ENCODE data around the gene EPB41L5.
A peak's percentile ranks its signal among the peaks of the same experiment; 100 is the strongest.
"Not testable (repeated sequence)": the region's sequence is repeated elsewhere in the genome, so short reads cannot be mapped to it uniquely, and the experiment has no call there.

Gene EPB41L5

GRCh38 chr2:120103723-120104467, 91.0 kb downstream of the EPB41L5 start:
- peak; percentile 71 for DNase-seq

- DNase-seq = no peak
These were observed 91.9 kb downstream of the EPB41L5 start for GRCh38 chr2:120104772-120105171.

DNA sequence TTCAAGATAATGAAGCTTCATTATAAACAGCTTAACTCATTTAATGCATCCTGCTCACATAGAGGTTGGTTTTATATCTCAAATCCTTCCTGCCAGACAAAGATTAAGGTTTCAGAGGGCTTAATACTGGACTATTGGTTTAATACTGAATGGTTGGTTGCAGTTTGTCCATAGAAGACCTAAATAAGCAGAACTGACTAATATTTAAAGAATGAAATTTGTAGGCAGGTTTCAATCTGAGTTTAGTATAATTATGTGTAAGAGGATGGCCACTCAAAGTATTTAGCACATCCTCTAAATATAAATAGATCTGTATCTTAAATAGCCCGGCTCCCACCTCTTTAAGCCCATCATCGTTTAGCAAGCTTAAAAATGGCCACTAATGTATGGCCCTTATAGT, 92.5 kb downstream of the EPB41L5 start:
- DNase-seq = no peak

DNA sequence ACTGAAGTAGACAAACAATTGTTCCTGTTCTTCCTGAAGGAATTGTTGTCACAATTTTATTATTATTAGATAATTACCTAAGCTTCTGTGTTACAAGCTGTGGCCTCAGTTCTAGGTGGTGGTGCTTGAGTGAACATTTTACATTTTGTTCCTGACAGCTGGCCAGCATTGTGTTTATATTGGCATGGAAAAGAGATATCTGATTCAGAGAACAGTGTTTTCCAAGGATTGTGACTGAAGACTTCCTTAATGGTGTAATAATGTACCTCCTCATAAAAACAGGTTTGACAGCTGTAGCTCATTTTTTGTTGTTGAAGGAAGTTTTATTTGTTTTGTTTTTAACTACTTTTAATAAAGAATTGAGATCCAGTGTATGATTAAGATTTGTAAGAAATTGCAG, 95.2 kb downstream of the EPB41L5 start:
- peak; percentile 62 for DNase-seq

GRCh38 chr2:120108749-120109148, 95.9 kb downstream of the EPB41L5 start:
- DNase-seq = peak; percentile 62

DNA sequence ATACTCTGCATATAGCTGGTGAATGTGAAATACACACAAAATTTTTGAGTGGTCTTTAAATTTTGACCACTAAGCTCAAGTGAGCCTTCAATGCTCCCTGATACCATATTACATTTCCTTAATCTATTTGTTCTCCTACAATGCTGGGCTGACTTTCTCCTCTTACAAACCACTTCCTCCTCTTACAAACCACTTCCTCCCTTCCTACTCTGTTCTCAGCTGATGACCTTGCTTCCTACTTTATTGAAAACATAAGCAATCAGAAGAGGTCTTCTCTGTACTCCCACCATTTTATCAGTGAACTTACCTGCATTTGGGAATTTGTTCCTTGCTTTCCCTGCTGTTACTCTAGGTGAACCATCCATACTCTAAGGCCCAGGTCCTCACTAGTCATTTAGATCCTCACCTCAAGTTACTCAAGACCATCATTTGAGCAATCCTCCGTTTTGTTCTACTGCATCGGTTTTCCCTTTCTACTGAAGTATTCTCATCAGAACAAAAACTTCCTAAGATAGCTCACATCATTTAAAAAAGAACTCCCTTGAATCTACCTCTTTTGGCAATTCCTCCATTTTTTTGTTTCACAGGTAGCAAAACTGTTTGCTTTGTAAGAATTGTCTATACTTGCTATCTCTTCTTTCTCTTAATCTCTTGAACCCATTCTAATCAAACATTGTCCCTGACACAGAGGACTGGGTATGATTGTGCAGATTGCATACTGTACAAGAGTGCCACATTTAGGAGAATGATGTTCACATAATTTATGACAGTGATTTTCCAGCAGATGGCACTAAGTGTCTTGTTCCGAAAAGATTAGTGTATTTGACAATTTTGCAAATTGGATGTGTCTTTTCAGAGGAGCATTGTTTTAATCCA, 96.5 kb downstream of the EPB41L5 start:
- peak; percentile 26 for DNase-seq

DNA sequence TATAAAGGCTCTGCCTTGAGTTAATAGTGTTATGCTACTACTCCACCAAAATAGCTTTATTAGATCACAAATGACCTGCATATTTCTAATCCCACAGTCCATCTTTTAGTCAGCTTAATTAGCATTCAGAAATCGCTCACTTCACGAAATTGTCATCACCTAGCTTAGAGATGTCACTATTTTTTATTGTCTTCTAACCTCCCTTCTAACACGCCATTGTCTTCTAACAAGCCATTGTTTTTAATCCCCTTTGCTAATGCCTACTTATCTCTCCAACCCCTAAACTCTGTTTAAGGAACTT, 97.1 kb downstream of the EPB41L5 start:
- DNase-seq = no peak

DNA sequence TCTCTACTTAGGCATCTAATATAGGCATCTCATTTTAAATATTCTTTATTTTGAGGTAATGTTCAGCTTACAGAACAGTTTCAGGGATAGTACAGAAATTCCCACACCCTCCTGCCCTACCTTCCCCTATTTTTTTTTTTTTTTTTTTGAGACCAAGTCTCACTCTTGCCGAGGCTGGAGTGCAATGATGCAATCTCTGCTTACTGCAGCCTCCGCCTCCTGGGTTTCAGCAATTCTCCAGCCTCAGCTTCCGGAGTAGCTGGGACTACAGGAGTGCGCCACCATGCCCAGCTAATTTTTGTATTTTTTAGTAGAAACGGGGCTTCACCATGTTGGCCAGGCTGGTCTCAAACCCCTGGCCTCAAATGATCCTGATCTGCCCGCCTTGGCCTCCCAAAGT, 97.6 kb downstream of the EPB41L5 start:
- no peak for DNase-seq

- DNase-seq = no peak
These were observed 98.3 kb downstream of the EPB41L5 start for GRCh38 chr2:120111193-120111592.

DNA sequence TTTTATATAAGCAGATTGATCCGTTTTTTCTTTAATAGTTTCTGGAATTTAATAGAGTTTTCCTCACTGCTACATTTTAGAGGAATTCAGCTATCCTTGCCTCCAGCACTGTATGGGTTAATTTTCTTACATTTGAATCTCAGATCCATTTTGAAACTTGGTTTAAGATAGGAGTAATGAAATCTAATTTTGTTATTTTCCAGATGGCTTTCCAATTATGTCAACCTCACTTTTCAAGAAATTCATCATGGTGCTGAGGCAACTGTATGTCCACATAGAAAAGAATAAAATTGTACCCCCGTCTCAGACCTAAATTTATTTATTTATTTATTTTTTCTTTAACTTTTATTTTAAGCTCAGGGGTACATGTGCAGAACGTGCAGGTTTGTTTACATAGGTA, 105.1 kb downstream of the EPB41L5 start:
- DNase-seq = no peak

GRCh38 chr2:120118471-120118870, 105.6 kb downstream of the EPB41L5 start:
- DNase-seq = no peak

GRCh38 chr2:120121337-120121736, 108.5 kb downstream of the EPB41L5 start:
- DNase-seq = not testable (repeated sequence)

GRCh38 chr2:120123090-120123489, 110.2 kb downstream of the EPB41L5 start:
- DNase-seq = no peak

GRCh38 chr2:120125195-120125594, 112.3 kb downstream of the EPB41L5 start:
- no peak for DNase-seq

DNA sequence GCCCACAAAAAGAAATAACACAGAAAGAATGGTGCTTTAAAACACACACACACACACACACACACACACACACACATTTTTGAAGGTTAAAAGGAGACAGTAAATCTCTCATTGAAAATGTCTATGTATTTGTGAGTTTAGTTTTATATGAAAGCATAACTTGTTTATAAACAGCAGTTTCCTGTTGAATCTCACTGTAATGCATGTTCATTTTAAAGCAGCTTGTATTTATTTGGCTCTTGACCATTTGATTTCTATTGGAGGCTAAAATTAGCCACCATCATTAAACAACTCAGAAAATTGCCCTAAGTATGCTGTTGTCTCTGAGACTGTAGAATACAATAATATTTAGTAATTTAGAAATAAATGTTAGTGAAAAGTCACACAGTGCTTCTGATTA, 115.3 kb downstream of the EPB41L5 start:
- no peak for DNase-seq

GRCh38 chr2:120132190-120132589, 119.3 kb downstream of the EPB41L5 start:
- DNase-seq = peak; percentile 61

DNA sequence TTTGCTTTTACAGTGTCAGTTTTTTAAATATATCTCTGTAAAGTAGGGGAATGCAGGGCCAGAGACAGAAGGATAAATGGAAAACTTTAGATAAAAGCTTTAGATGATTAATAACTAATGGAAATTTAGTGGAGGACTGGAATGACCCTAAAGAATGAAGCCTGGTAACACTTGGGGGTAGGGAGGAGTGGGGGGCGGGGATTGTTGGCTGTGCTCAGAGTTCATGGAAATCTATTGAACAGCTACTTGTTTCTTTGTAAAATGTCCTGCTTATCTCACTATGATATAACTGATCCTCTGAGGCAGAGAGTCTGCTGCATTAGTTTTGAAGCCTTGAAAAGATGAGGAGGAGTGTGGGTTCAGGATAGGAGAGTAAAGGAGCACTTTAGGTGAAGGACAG, 119.8 kb downstream of the EPB41L5 start:
- no peak for DNase-seq

DNA sequence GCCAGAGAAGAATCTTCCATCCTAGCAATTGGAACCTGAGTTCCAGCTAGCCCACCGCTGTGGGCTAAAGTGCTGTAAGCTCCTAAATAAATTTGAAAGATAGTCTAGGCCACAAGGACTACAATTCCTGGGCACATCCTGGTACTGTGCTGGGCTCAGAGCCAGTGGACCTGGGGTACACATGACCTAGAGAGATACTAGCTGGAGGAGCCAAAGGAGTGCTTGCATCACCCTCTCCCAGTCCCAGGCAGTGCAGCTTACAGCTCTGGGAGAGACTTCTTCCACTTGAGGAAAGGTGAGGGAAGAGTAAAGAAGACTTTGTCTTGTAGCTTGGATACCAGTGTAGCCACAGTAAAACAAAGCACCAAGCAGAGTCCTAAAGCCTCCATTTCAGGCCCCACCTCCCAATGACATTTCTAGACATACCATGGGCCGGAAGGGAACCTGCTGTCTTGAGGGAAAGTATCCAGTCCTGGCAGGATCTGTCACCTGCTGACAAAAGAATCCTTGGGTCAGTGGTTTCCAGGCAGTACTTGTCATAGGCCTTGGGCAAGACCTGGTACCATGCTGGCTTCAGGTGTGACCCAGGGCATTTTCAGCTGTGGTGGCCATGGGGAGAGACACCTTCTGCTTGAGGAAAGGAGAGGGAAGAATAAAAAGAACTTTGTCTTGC, 120.8 kb downstream of the EPB41L5 start:
- peak; percentile 35 for DNase-seq

GRCh38 chr2:120134263-120134662, 121.4 kb downstream of the EPB41L5 start:
- DNase-seq = peak; percentile 91

DNA sequence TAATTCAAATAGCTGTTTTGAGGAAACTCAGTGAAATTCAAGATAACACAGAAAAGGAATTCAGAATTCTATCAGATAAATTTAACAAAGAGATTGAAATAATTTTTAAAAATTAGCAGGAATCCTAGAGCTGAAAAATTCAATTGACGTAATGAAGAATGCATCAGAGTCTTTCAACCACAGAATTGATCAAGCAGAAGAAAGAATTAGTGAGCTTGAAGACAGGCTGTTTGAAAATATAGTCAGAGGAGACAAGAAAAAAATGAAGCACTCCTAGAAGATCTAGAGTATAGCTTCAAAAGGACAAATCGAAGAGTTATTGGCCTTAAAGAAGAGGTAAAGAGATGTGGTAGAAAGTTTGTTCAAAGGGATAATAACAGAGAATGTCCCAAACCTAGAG, 122.1 kb downstream of the EPB41L5 start:
- DNase-seq = not testable (repeated sequence)

- DNase-seq = no peak
These were observed 128.0 kb downstream of the EPB41L5 start for GRCh38 chr2:120140866-120141265.

GRCh38 chr2:120141300-120142069, 128.6 kb downstream of the EPB41L5 start:
- DNase-seq = no peak
